DND-41 (cell line): ENCODE data around the gene TSPAN18.

Experiments
- ATAC-seq: fragments of 200-7000 bp; cut with Tn5 transposase; 3 replicates; pipeline ENCODE4 v1.9.1; 2021; ENCODE audit warnings: low read depth; ENCODE audit not compliant: insufficient read depth
- DNase-seq: peaks from one replicate; pipeline ENCODE4 v3.0.0-alpha.2; 2020
- H2AFZ ChIP-seq: 2 replicates; pipeline ENCODE4 v1.6.0; 2012; ENCODE audit warnings: low read depth, low read length
- H3K27ac ChIP-seq: 2 replicates; pipeline ENCODE4 v1.5.1; 2012; ENCODE audit warnings: low read length, inconsistent platforms
- H3K27me3 ChIP-seq: fragments of 200-600 bp; sonication (generic); 2 replicates; pipeline ENCODE4 v1.6.0; 2012; ENCODE audit warnings: low read length, mild to moderate bottlenecking, inconsistent platforms; ENCODE audit not compliant: insufficient read depth, poor library complexity
- H3K36me3 ChIP-seq: 2 replicates; pipeline ENCODE4 v1.5.1; 2012; ENCODE audit warnings: low read length, inconsistent platforms; ENCODE audit not compliant: insufficient read depth
- H3K4me1 ChIP-seq: 2 replicates; pipeline ENCODE4 v1.5.1; 2012; ENCODE audit warnings: mild to moderate bottlenecking, low read length; ENCODE audit not compliant: insufficient read depth
- H3K4me2 ChIP-seq: 2 replicates; pipeline ENCODE4 v1.6.0; 2012; ENCODE audit warnings: mild to moderate bottlenecking, moderate library complexity, low read length, inconsistent platforms; ENCODE audit not compliant: insufficient read depth
- H3K4me3 ChIP-seq, 2 experiments: fragments of 200-600 bp in 1 of 2; shearing (Covaris generic) in 1 of 2; 2 replicates each; pipeline ENCODE4 v1.5.1; 2012 to 2016; ENCODE audit warnings: inconsistent platforms in 2 of 2, low read length in 2 of 2, mild to moderate bottlenecking in 2 of 2, low read depth in 1 of 2, moderate library complexity in 1 of 2
- H3K79me2 ChIP-seq: 2 replicates; pipeline ENCODE4 v1.6.0; 2012; ENCODE audit warnings: low read length, inconsistent platforms; ENCODE audit not compliant: insufficient read depth
- H3K9ac ChIP-seq: 2 replicates; pipeline ENCODE4 v1.6.0; 2012; ENCODE audit warnings: low read depth, mild to moderate bottlenecking, inconsistent platforms, low read length, moderate library complexity
- H3K9me3 ChIP-seq: 2 replicates; pipeline ENCODE4 v1.5.1; 2012; ENCODE audit warnings: low read length, moderate library complexity, mild to moderate bottlenecking, inconsistent platforms; ENCODE audit not compliant: insufficient read depth, severe bottlenecking
- H4K20me1 ChIP-seq: 2 replicates; pipeline ENCODE4 v1.6.0; 2012; ENCODE audit warnings: low read length; ENCODE audit not compliant: insufficient read depth
- EZH2 ChIP-seq: IDR thresholded peaks from 3 replicates; pipeline ENCODE4 v1.6.1; 2012; ENCODE audit warnings: borderline replicate concordance, low read depth, mild to moderate bottlenecking, moderate library complexity, low read length, inconsistent platforms; ENCODE audit not compliant: severe bottlenecking
- TF ChIP-seq, protein P1 (sequence below): IDR thresholded peaks from 2 replicates; pipeline ENCODE4 v1.5.1; 2012; ENCODE audit warnings: borderline replicate concordance, low read length, moderate library complexity, mild to moderate bottlenecking; ENCODE audit not compliant: poor library complexity, severe bottlenecking; ENCODE audit errors: extremely low read depth

Gene TSPAN18

DNA sequence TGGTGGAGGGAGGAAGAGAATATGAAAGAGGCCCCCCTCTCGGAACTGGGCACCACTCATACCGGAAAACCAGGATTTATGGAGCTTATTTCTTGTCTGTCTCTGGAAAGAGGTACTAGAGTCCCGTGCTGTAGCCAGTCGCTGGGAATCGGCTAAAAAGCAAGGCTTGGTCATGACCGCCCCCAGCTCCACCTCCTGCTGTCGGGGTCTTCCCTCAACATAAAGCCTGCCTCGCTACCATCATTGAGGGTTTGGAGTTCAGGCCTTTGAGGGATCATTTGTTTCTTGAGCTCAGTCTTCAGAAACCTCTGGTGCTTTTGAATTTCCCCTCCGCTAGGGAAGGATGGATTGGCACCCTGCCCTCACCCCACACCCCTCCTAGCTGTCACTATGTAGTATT is 97.1 kb downstream of the TSPAN18 start:
- no peak for TF ChIP-seq EZH2
- TF ChIP-seq, protein P1, sequence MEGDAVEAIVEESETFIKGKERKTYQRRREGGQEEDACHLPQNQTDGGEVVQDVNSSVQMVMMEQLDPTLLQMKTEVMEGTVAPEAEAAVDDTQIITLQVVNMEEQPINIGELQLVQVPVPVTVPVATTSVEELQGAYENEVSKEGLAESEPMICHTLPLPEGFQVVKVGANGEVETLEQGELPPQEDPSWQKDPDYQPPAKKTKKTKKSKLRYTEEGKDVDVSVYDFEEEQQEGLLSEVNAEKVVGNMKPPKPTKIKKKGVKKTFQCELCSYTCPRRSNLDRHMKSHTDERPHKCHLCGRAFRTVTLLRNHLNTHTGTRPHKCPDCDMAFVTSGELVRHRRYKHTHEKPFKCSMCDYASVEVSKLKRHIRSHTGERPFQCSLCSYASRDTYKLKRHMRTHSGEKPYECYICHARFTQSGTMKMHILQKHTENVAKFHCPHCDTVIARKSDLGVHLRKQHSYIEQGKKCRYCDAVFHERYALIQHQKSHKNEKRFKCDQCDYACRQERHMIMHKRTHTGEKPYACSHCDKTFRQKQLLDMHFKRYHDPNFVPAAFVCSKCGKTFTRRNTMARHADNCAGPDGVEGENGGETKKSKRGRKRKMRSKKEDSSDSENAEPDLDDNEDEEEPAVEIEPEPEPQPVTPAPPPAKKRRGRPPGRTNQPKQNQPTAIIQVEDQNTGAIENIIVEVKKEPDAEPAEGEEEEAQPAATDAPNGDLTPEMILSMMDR: no peak
- H3K27me3 ChIP-seq: peaks cover 3% of the 10 kb centered on the region
- no peaks in the 10 kb centered on the region for H3K4me1 ChIP-seq
- H3K79me2 ChIP-seq: no peaks in the 10 kb centered on the region
- H2AFZ ChIP-seq: no peak overlapping the region
- H4K20me1 ChIP-seq: peaks cover 2% of the 10 kb centered on the region; the same call in 1 of the 2 replicates
- ATAC-seq (no peak), DNase-seq (no peak)
- no peak overlapping the region for H3K4me2 ChIP-seq
- H3K9ac ChIP-seq: no peak overlapping the region
- H3K27ac ChIP-seq: no peak overlapping the region
- no peaks in the 10 kb centered on the region for H3K36me3 ChIP-seq
- peaks cover 4% of the 10 kb centered on the region for H3K9me3 ChIP-seq
- H3K4me3 ChIP-seq: no peak overlapping the region

DNA sequence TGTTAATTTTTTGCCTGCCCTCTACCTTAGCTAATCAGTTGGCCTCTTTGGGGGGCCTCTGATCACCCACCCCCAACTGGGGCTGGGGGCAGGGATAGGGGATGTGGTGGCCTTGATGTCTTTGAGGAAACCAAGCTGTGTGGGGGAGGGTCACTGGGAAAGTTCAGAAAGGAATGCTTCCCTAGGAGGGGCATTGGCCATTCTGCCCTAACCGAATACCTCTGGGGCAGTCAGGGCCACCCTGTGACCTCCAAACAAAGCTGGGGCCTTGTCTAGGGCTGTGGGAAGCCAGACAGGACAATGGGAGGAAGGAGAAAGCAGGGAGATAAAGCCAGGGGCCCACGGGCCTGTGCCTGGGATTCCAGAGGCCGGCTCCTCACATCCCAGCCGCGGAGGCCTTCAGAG is 97.5 kb downstream of the TSPAN18 start:
- TF ChIP-seq, protein P1: no peak
- TF ChIP-seq EZH2: no peak
- ATAC-seq: no peak

DNA sequence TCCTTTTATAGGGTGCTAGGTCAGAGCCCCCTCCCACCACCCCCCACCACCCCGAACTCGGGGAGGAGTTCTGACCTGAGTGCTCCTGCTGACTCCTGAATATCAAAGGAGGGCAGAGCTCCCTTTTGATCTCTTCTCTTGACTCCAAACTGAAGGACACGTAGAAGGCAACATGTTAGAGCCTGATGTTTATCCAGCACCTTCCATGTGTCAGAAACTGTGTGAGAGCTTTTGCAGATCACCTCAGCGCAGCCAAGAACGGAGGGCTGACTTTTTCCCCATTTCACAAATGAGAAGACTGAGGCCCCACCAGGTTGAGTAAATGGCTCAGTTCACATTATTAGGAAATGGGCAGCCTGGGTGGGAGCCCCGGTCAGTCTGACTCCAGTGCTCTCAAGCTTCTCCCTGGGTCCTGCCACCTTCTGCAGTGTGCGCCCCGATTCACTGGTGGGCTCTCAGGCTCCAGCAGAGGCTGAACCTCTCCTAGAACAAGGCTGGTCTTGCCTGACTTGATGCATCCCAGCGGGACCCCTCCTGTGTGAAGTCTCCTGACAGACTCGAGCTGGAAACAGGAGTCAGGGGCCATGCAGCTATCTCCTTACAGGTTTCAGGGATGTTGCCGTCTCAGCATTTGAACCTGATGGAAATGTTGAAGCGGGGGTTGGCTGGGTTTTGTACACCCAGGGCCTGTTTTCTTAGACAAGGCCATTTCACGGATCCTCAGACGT is 98.5 kb downstream of the TSPAN18 start:
- no peak overlapping the region for H3K4me2 ChIP-seq
- no peak overlapping the region for H3K9ac ChIP-seq
- no peaks in the 10 kb centered on the region for H3K4me1 ChIP-seq

More for the DNA sequence above, 97.5 kb downstream of the TSPAN18 start:
- peaks cover 2% of the 10 kb centered on the region; the same call in 1 of the 2 replicates for H4K20me1 ChIP-seq
- no peaks in the 10 kb centered on the region for H3K36me3 ChIP-seq
- peaks cover 4% of the 10 kb centered on the region for H3K9me3 ChIP-seq
- H2AFZ ChIP-seq: no peak overlapping the region
- H3K4me1 ChIP-seq: no peaks in the 10 kb centered on the region
- no peaks in the 10 kb centered on the region for H3K79me2 ChIP-seq
- no peak overlapping the region for H3K4me3 ChIP-seq
- no peak overlapping the region for H3K4me2 ChIP-seq
- peaks cover 6% of the 10 kb centered on the region for H3K27me3 ChIP-seq
- DNase-seq: no peak
- no peak overlapping the region for H3K9ac ChIP-seq
- no peak overlapping the region for H3K27ac ChIP-seq

More for the DNA sequence above, 98.5 kb downstream of the TSPAN18 start:
- ATAC-seq (no peak), DNase-seq (no peak)
- H3K36me3 ChIP-seq: no peaks in the 10 kb centered on the region
- H3K4me3 ChIP-seq: no peak overlapping the region
- H3K27me3 ChIP-seq: peaks cover 6% of the 10 kb centered on the region
- no peak for TF ChIP-seq EZH2
- TF ChIP-seq, protein P1: no peak
- peaks cover 2% of the 10 kb centered on the region; the same call in 1 of the 2 replicates for H4K20me1 ChIP-seq
- H3K9me3 ChIP-seq: peaks cover 4% of the 10 kb centered on the region
- H2AFZ ChIP-seq: no peak overlapping the region
- H3K27ac ChIP-seq: no peak overlapping the region
- H3K79me2 ChIP-seq: no peaks in the 10 kb centered on the region
